DOHH2 (cell line): Measurements from ENCODE around the gene SMURF1.

Experiments used
- H3F3A ChIP-seq: fragments of 200-600 bp; sonication (generic), shearing (Covaris generic); 2 replicates; pipeline ENCODE4 v1.6.0; 2016; ENCODE audit warnings: antibody characterized with exemption, mild to moderate bottlenecking; ENCODE audit not compliant: control insufficient read depth, insufficient read depth
- H3K27ac ChIP-seq: fragments of 200-600 bp; sonication (generic); 2 replicates; pipeline ENCODE4 v1.5.1; 2014; ENCODE audit warnings: low read depth, mild to moderate bottlenecking, low read length, moderate library complexity
- H3K27me3 ChIP-seq: fragments of 200-600 bp; sonication (generic); 2 replicates; pipeline ENCODE4 v1.6.1; 2014; ENCODE audit warnings: mild to moderate bottlenecking, low read length, mixed read lengths; ENCODE audit not compliant: control insufficient read depth
- H3K36me3 ChIP-seq: fragments of 200-600 bp; sonication (generic); 2 replicates; pipeline ENCODE4 v1.6.1; 2014; ENCODE audit warnings: mild to moderate bottlenecking, low read length, moderate library complexity, mixed read lengths; ENCODE audit not compliant: control insufficient read depth
- H3K4me1 ChIP-seq: fragments of 200-600 bp; sonication (generic); 2 replicates; pipeline ENCODE4 v1.6.1; 2014; ENCODE audit warnings: mild to moderate bottlenecking, low read length, mixed read lengths; ENCODE audit not compliant: control insufficient read depth
- H3K4me2 ChIP-seq: fragments of 200-600 bp; sonication (generic); 2 replicates; pipeline ENCODE4 v1.6.0; 2014; ENCODE audit warnings: mild to moderate bottlenecking, low read length, moderate library complexity
- H3K4me3 ChIP-seq: fragments of 200-600 bp; sonication (generic); 2 replicates; pipeline ENCODE4 v1.5.1; 2014; ENCODE audit warnings: mild to moderate bottlenecking, low read length, mixed read lengths
- H3K79me2 ChIP-seq: fragments of 200-600 bp; sonication (generic); 2 replicates; pipeline ENCODE4 v1.6.1; 2014; ENCODE audit warnings: mild to moderate bottlenecking, low read length, mixed read lengths; ENCODE audit not compliant: control insufficient read depth
- H3K9me2 ChIP-seq: fragments of 200-600 bp; sonication (generic); replicated peaks from 2 replicates; pipeline ENCODE4 v1.6.1; 2014; ENCODE audit warnings: mild to moderate bottlenecking, low read length, mixed read lengths; ENCODE audit not compliant: control insufficient read depth
- H3K9me3 ChIP-seq: fragments of 200-600 bp; sonication (generic); 2 replicates; pipeline ENCODE4 v1.6.1; 2014; ENCODE audit warnings: antibody characterized with exemption, low read length, mixed read lengths; ENCODE audit not compliant: control insufficient read depth, insufficient read depth
- H4K20me1 ChIP-seq: fragments of 200-600 bp; sonication (generic); 2 replicates; pipeline ENCODE4 v1.6.0; 2014; ENCODE audit warnings: low read depth, mild to moderate bottlenecking, antibody characterized with exemption, low read length, moderate library complexity; ENCODE audit not compliant: control insufficient read depth, insufficient read depth
- CTCF ChIP-seq: fragments of 200-600 bp; sonication (generic); IDR thresholded peaks from one replicate; pipeline ENCODE4 v1.5.1; 2014; ENCODE audit warnings: antibody characterized with exemption, mild to moderate bottlenecking, low read depth, low read length; ENCODE audit not compliant: poor library complexity, severe bottlenecking
- EZH2phosphoT487 ChIP-seq: fragments of 200-600 bp; sonication (generic); IDR thresholded peaks from 2 replicates; pipeline ENCODE4 v1.6.1; 2017; ENCODE audit warnings: borderline replicate concordance, mild to moderate bottlenecking, antibody characterized with exemption, low read length, moderate library complexity, mixed read lengths

SMURF1 gene

GRCh38 chr7:99089914-99090629, 53.8 kb downstream of the SMURF1 start:
- no peak overlapping the region for H3K4me3 ChIP-seq
- peaks cover 14% of the 10 kb centered on the region for H4K20me1 ChIP-seq
- no peaks in the 10 kb centered on the region for H3K27me3 ChIP-seq
- peaks cover 79% of the 10 kb centered on the region for H3K79me2 ChIP-seq
- H3F3A ChIP-seq: no peaks in the 10 kb centered on the region
- H3K36me3 ChIP-seq: no peaks in the 10 kb centered on the region
- TF ChIP-seq EZH2phosphoT487 (no peak), CTCF (no peak)
- H3K9me3 ChIP-seq: no peaks in the 10 kb centered on the region
- H3K4me2 ChIP-seq: no peak overlapping the region
- H3K27ac ChIP-seq: no peak overlapping the region
- no peaks in the 10 kb centered on the region for H3K9me2 ChIP-seq
- H3K4me1 ChIP-seq: no peaks in the 10 kb centered on the region

- H3K27ac ChIP-seq: no peak overlapping the region
- no peak overlapping the region for H3K4me2 ChIP-seq
- no peaks in the 10 kb centered on the region for H3K9me2 ChIP-seq
- H3K9me3 ChIP-seq: no peaks in the 10 kb centered on the region
- no peaks in the 10 kb centered on the region for H3F3A ChIP-seq
- H3K4me3 ChIP-seq: no peak overlapping the region
- no peaks in the 10 kb centered on the region for H3K36me3 ChIP-seq
- H4K20me1 ChIP-seq: no peaks in the 10 kb centered on the region
- TF ChIP-seq EZH2phosphoT487 (no peak), CTCF (no peak)
- H3K4me1 ChIP-seq: no peaks in the 10 kb centered on the region
- H3K27me3 ChIP-seq: no peaks in the 10 kb centered on the region
- H3K79me2 ChIP-seq: peaks cover 66% of the 10 kb centered on the region
Measured at GRCh38 chr7:99086944-99087343, 57.0 kb downstream of the SMURF1 start.

- no peaks in the 10 kb centered on the region for H3K9me2 ChIP-seq
- H3F3A ChIP-seq: no peaks in the 10 kb centered on the region
- H4K20me1 ChIP-seq: no peaks in the 10 kb centered on the region
- H3K79me2 ChIP-seq: peaks cover 62% of the 10 kb centered on the region
- H3K4me1 ChIP-seq: no peaks in the 10 kb centered on the region
- no peaks in the 10 kb centered on the region for H3K27me3 ChIP-seq
- TF ChIP-seq CTCF (no peak), EZH2phosphoT487 (no peak)
- no peaks in the 10 kb centered on the region for H3K9me3 ChIP-seq
- no peak overlapping the region for H3K4me2 ChIP-seq
- no peak overlapping the region for H3K27ac ChIP-seq
- no peaks in the 10 kb centered on the region for H3K36me3 ChIP-seq
- H3K4me3 ChIP-seq: no peak overlapping the region
Measured at GRCh38 chr7:99086532-99086931, 57.4 kb downstream of the SMURF1 start.

- Histone ChIP-seq H3K9me3 (no peaks in the 10 kb centered on the region), H4K20me1 (no peaks in the 10 kb centered on the region), H3K4me2 (no peak overlapping the region)
Measured at GRCh38 chr7:99083733-99084132, 60.2 kb downstream of the SMURF1 start.

More at GRCh38 chr7:99083733-99084132, 60.2 kb downstream of the SMURF1 start:
- no peaks in the 10 kb centered on the region for H3K36me3 ChIP-seq
- no peaks in the 10 kb centered on the region for H3F3A ChIP-seq
- H3K27me3 ChIP-seq: no peaks in the 10 kb centered on the region
- no peaks in the 10 kb centered on the region for H3K9me2 ChIP-seq
- H3K4me3 ChIP-seq: no peak overlapping the region
- no peak overlapping the region for H3K27ac ChIP-seq
- peaks cover 6% of the 10 kb centered on the region for H3K4me1 ChIP-seq
- peaks cover 56% of the 10 kb centered on the region for H3K79me2 ChIP-seq
- TF ChIP-seq EZH2phosphoT487: no peak
